GM12891 (cell line): Measurements from ENCODE around the gene SFN.

Experiments
- PAX5 ChIP-seq: IDR thresholded peaks from 2 replicates; pipeline ENCODE4 v1.6.1; 2011; ENCODE audit warnings: low read length, moderate library complexity, mild to moderate bottlenecking; ENCODE audit not compliant: insufficient read depth, severe bottlenecking
- POLR2A ChIP-seq: IDR thresholded peaks from 2 replicates; pipeline ENCODE4 v1.6.1; 2011; ENCODE audit warnings: low read depth, low read length, control low read depth
- POLR2AphosphoS5 ChIP-seq: IDR thresholded peaks from 2 replicates; pipeline ENCODE4 v1.6.1; 2011; ENCODE audit warnings: low read depth, low read length, control low read depth
- POU2F2 ChIP-seq: IDR thresholded peaks from 2 replicates; pipeline ENCODE4 v1.6.1; 2011; ENCODE audit warnings: low read depth, mild to moderate bottlenecking, control low read depth, low read length, moderate library complexity
- SPI1 ChIP-seq: IDR thresholded peaks from 2 replicates; pipeline ENCODE4 v1.6.1; 2011; ENCODE audit warnings: low read depth, low read length, control low read depth
- TAF1 ChIP-seq: IDR thresholded peaks from 2 replicates; pipeline ENCODE4 v1.6.1; 2011; ENCODE audit warnings: low read depth, low read length, control low read depth

DNA sequence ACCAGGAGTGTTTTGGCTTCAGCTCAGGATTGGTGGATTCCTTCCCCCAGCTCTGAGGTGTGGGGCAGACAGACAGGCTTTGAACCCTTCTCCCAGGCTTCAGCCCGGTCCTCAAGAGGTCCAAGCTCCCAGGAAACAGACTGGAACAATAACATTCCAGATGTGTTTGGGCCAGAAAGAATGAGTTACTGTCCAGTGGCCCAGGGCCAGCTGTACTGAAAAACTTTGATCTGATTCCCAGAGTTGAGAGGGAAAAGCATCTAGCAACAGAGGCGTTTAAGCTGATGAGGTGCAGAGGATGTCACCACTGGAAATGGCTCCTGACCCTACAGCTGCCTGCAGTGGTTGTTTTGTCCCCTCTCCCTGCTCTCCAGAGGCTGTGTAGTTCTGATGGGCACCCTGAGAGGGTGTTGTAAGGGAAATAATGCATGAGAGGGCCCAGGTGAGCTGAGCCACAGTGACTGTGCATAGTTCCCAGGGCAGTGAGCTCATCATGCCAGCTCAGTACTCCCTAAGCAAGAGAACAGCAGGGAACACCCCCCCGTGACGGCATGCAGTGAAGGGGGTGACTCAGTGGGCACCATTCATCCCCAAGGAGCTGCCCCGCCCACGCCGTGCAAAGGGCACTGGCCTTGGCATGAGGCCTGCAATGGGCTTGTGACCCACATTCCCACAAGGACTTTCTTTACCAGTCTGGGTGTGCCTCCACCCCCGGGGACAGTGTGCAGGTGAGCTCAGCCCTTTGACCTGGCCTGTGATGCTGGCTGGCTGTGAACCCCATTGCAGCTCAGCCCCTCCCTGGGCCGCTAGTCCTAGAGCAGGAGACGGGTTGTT lies 13.8 kb upstream of the SFN start:
- TF ChIP-seq POLR2A (no peak), TAF1 (no peak), SPI1 (no peak), POLR2AphosphoS5 (no peak), POU2F2 (no peak), PAX5 (no peak)
